Stomach (tissue), 9 donors: ENCODE measurements around the gene LCMT1. TPM values are rescaled to one million over a fixed set of nuclear protein-coding genes. Genes with fewer than 3 reads are reported as not detected.

Experiments
- DNase-seq, 2 donors: peaks; one replicate each; pipeline versions ENCODE4 v3.0.0 to v3.0.0-alpha.2; 2013 to 2019
- H3K27ac ChIP-seq, 5 donors: fragments of 200-600 bp in 4 of 5; sonication (generic) in 4 of 5; one replicate each; pipeline ENCODE4 v1.5.1; 2013 to 2019; ENCODE audit warnings: mild to moderate bottlenecking in 1 of 5, moderate library complexity in 1 of 5
- H3K27me3 ChIP-seq, 3 donors: fragments of 200-600 bp; sonication (generic); one replicate each; pipeline ENCODE4 v1.5.1; 2017 to 2019; ENCODE audit warnings: mixed run types in 1 of 3
- H3K36me3 ChIP-seq, 4 donors: fragments of 200-600 bp; sonication (generic); 1 replicate in 3 of 4; 2 replicates in 1 of 4; pipeline ENCODE4 v1.5.1; 2016 to 2019
- H3K4me1 ChIP-seq, 4 donors: fragments of 200-600 bp; sonication (generic); one replicate each; pipeline ENCODE4 v1.5.1; 2016 to 2019
- H3K4me3 ChIP-seq, 4 donors: fragments of 200-600 bp; sonication (generic) in 3 of 4; one replicate each; pipeline ENCODE4 v1.5.1; 2016 to 2019; ENCODE audit warnings: mild to moderate bottlenecking in 1 of 4
- H3K9me3 ChIP-seq, 4 donors: fragments of 200-600 bp; sonication (generic); one replicate each; pipeline ENCODE4 v1.5.1; 2016 to 2019
- CTCF ChIP-seq, 7 experiments: fragments of 450-650 bp in 4 of 7; fragments of 200-600 bp in 3 of 7; sonication (generic) in 3 of 7; IDR thresholded peaks; one replicate each; pipeline ENCODE4 v1.5.1; 2016 to 2019; ENCODE audit warnings: antibody characterized with exemption in 7 of 7, control low read depth in 2 of 7, mild to moderate bottlenecking in 1 of 7
- EP300 ChIP-seq: sonication (generic); formaldehyde crosslinking; IDR thresholded peaks from one replicate; pipeline ENCODE4 v1.6.1; 2017; ENCODE audit warnings: antibody characterized with exemption
- POLR2A ChIP-seq, 4 donors: fragments of 450-650 bp; IDR thresholded peaks; one replicate each; pipeline ENCODE4 v1.6.1; 2016; ENCODE audit warnings: antibody characterized with exemption in 4 of 4, control low read depth in 2 of 4, mild to moderate bottlenecking in 1 of 4, moderate library complexity in 1 of 4
- POLR2AphosphoS5 ChIP-seq, 3 donors: sonication (generic); formaldehyde crosslinking; IDR thresholded peaks; one replicate each; pipeline ENCODE4 v1.6.1; 2016; ENCODE audit warnings: antibody characterized with exemption in 3 of 3
- WGBS, 5 donors: extraction: QIAGEN DNeasy Blood & Tissue Kit in 3 of 5; methylation state at CpG; one replicate each; pipeline versions ENCODE4 v1.1.5 to v1.1.7; 2013 to 2018; 5-methylcytosine and 5-hydroxymethylcytosine counted together
- intact Hi-C: fragments of 100-400 bp; cut with DNase I; formaldehyde crosslinking; loops from one replicate; pipeline ENCODE4 v1.15.1; 2023; ENCODE audit warnings: low total_unique reads
- polyA plus RNA-seq, 3 donors: library from polyadenylated mRNA; stranded (reverse); fragments of 200-250 nt; gene quantifications; one replicate each; pipeline ENCODE4 v1.2.3, GENCODE V29; 2013
- total RNA-seq, 5 donors: library from RNA; depleted of rRNA; stranded (reverse); fragments of >200 nt; gene quantifications; one replicate each; pipeline versions ENCODE4 v1.1.0 to v1.2.3, GENCODE V29; 2014 to 2016
- donor health status: healthy with polysubstance abuse.
- donor health status: Bipolar disorder and iron deficiency.
- donor health status: healthy.

LCMT1 gene
- total and polyA plus RNA-seq, 8 donors, result 15.4 to 54.9 (median 30.9) TPM

- Histone ChIP-seq H3K9me3 (no peaks in the 10 kb centered on the region), H3K4me1 (no peaks in the 10 kb centered on the region), H3K4me3 (no peak overlapping the region), H3K27me3 (no peaks in the 10 kb centered on the region), H3K27ac (no peak overlapping the region), H3K36me3 (no peaks in the 10 kb centered on the region)
- intact Hi-C loops, result no loop called here
- DNase-seq, result no peak
- TF ChIP-seq EP300 (no peak), CTCF (IDR thresholded peaks at IDR 0.05) (no peak), POLR2A (IDR thresholded peaks at IDR 0.05) (no peak), POLR2AphosphoS5 (IDR thresholded peaks at IDR 0.05) (no peak)
- 90 to 94% (median 93%) methylated on average over 8 to 9 of the region's 9 CpGs for WGBS, 5 donors
Observed at GRCh38 chr16:25081702-25082101, 29.8 kb upstream of the LCMT1 start.

GRCh38 chr16:25083065-25083464 is 28.5 kb upstream of the LCMT1 start:
- H3K4me3 ChIP-seq, result no peak overlapping the region
- H3K9me3 ChIP-seq, result no peaks in the 10 kb centered on the region
- H3K4me1 ChIP-seq, result no peaks in the 10 kb centered on the region
- no peaks in the 10 kb centered on the region for H3K27me3 ChIP-seq
- H3K36me3 ChIP-seq, result no peaks in the 10 kb centered on the region
- H3K27ac ChIP-seq, result no peak overlapping the region
- no peak for DNase-seq
- intact Hi-C loops, result no loop called here
- 74 to 89% (median 83%) methylated on average over 6 of the region's 6 CpGs for WGBS, 5 donors
- no peak for TF ChIP-seq POLR2A (IDR thresholded peaks at IDR 0.05)
- TF ChIP-seq EP300, result no peak
- no peak for TF ChIP-seq CTCF (IDR thresholded peaks at IDR 0.05)
- TF ChIP-seq POLR2AphosphoS5 (IDR thresholded peaks at IDR 0.05), result no peak

GRCh38 chr16:25083701-25084100 is 27.8 kb upstream of the LCMT1 start:
- no peaks in the 10 kb centered on the region for H3K36me3 ChIP-seq
- H3K4me1 ChIP-seq, result no peaks in the 10 kb centered on the region
- intact Hi-C loops, result no loop called here
- 68 to 79% (median 74%) methylated on average over 6 of the region's 6 CpGs for WGBS, 5 donors
- no peak overlapping the region for H3K27ac ChIP-seq
- DNase-seq, result no peak
- no peak overlapping the region for H3K4me3 ChIP-seq
- no peaks in the 10 kb centered on the region for H3K9me3 ChIP-seq
- no peak for TF ChIP-seq POLR2A (IDR thresholded peaks at IDR 0.05)
- H3K27me3 ChIP-seq, result no peaks in the 10 kb centered on the region

- intact Hi-C loops, result no loop called here
- Histone ChIP-seq H3K27ac (no peak overlapping the region), H3K9me3 (no peaks in the 10 kb centered on the region), H3K27me3 (no peaks in the 10 kb centered on the region), H3K4me1 (no peaks in the 10 kb centered on the region), H3K4me3 (no peak overlapping the region), H3K36me3 (no peaks in the 10 kb centered on the region)
- DNase-seq, result no peak
- 64 to 76% (median 70%) methylated on average over 6 of the region's 6 CpGs for WGBS, 5 donors
- TF ChIP-seq EP300 (no peak), POLR2AphosphoS5 (IDR thresholded peaks at IDR 0.05) (no peak), CTCF (IDR thresholded peaks at IDR 0.05) (no peak), POLR2A (IDR thresholded peaks at IDR 0.05) (no peak)
Observed at GRCh38 chr16:25084797-25085196, 26.7 kb upstream of the LCMT1 start.

- no peaks in the 10 kb centered on the region for H3K9me3 ChIP-seq
- H3K4me1 ChIP-seq, result no peaks in the 10 kb centered on the region
- WGBS, 5 donors, result 52 to 67% (median 61%) methylated on average over 5 of the region's 5 CpGs
Observed at GRCh38 chr16:25087761-25088160, 23.8 kb upstream of the LCMT1 start.

More at GRCh38 chr16:25087761-25088160, 23.8 kb upstream of the LCMT1 start:
- TF ChIP-seq EP300 (no peak), POLR2A (IDR thresholded peaks at IDR 0.05) (no peak), POLR2AphosphoS5 (IDR thresholded peaks at IDR 0.05) (no peak), CTCF (IDR thresholded peaks at IDR 0.05) (no peak)
- no peaks in the 10 kb centered on the region for H3K27me3 ChIP-seq
- intact Hi-C loops, result no loop called here
- no peak overlapping the region for H3K27ac ChIP-seq
- no peak for DNase-seq
- no peaks in the 10 kb centered on the region for H3K36me3 ChIP-seq
- H3K4me3 ChIP-seq, result no peak overlapping the region
